Transverse colon (tissue), 4 donors: ENCODE data around the gene MYO7A. TPM values are rescaled to one million over a fixed set of nuclear protein-coding genes. Genes with fewer than 3 reads are reported as not detected.

Source experiments
- DNase-seq: peaks from one replicate; pipeline ENCODE4 v3.0.0-alpha.2; 2019
- H3K27ac ChIP-seq, 4 donors: fragments of 200-600 bp; sonication (generic); 2 replicates each; pipeline ENCODE4 v1.5.1; 2016 to 2018; ENCODE audit warnings: inconsistent platforms in 4 of 4
- H3K27me3 ChIP-seq: fragments of 200-600 bp; sonication (generic); 2 replicates; pipeline ENCODE4 v1.5.1; 2017; ENCODE audit warnings: inconsistent platforms
- H3K36me3 ChIP-seq, 4 donors: fragments of 200-600 bp; sonication (generic); 2 replicates each; pipeline ENCODE4 v1.5.1; 2017 to 2019; ENCODE audit warnings: inconsistent platforms in 4 of 4
- H3K4me1 ChIP-seq, 4 donors: fragments of 200-600 bp; sonication (generic); 2 replicates each; pipeline ENCODE4 v1.5.1; 2017 to 2020; ENCODE audit warnings: inconsistent platforms in 4 of 4
- H3K4me3 ChIP-seq, 4 donors: fragments of 200-600 bp; sonication (generic); 1 replicate in 1 of 4; 2 replicates in 3 of 4; pipeline versions ENCODE4 v1.5.1 to v1.6.1; 2017 to 2019; ENCODE audit warnings: inconsistent platforms in 4 of 4
- H3K9me3 ChIP-seq, 2 donors: fragments of 200-600 bp; sonication (generic); 2 replicates each; pipeline ENCODE4 v1.5.1; 2017 to 2019; ENCODE audit warnings: inconsistent platforms in 2 of 2
- EP300 ChIP-seq: sonication (generic); formaldehyde crosslinking; IDR thresholded peaks from one replicate; pipeline ENCODE4 v1.6.1; 2017; ENCODE audit warnings: antibody characterized with exemption, low read depth
- POLR2A ChIP-seq: fragments of 450-650 bp; IDR thresholded peaks from one replicate; pipeline ENCODE4 v1.6.1; 2016; ENCODE audit warnings: antibody characterized with exemption, mild to moderate bottlenecking, moderate library complexity
- POLR2AphosphoS5 ChIP-seq, 3 donors: sonication (generic); formaldehyde crosslinking; IDR thresholded peaks; one replicate each; pipeline ENCODE4 v1.6.1; 2016; ENCODE audit warnings: antibody characterized with exemption in 3 of 3
- WGBS, 2 donors: methylation state at CpG; one replicate each; pipeline ENCODE4 v1.1.5; 2018; ENCODE audit warnings: low coverage in 1 of 2; 5-methylcytosine and 5-hydroxymethylcytosine counted together
- in situ Hi-C, 4 donors: fragments of 200-750 bp; cut with MboI; loops; one replicate each; pipeline versions ENCODE4 v1.15.0 to v1.15.1; 2017; ENCODE audit warnings: low sequenced_read_pairs in 3 of 4, low pct_ligation_motif_present in 1 of 4, low pct_unique_long_range_greater_than_20kb in 1 of 4
- intact Hi-C: fragments of 100-400 bp; cut with DNase I; formaldehyde crosslinking; loops from one replicate; pipeline ENCODE4 v1.15.1; 2023; ENCODE audit warnings: low total_unique reads
- total RNA-seq, 4 donors: library from RNA; depleted of rRNA; stranded (reverse); fragments of >200 nt; gene quantifications; one replicate each; pipeline ENCODE4 v1.1.0, GENCODE V29; 2016
- TF ChIP-seq, protein P1 (sequence below), 5 experiments: fragments of 200-600 bp in 3 of 5; fragments of 450-650 bp in 2 of 5; sonication (generic) in 3 of 5; IDR thresholded peaks; 1 replicate in 2 of 5; 2 replicates in 3 of 5; pipeline ENCODE4 v1.5.1; 2016 to 2017; ENCODE audit warnings: antibody characterized with exemption in 5 of 5, inconsistent platforms in 3 of 5, mild to moderate bottlenecking in 2 of 5, moderate library complexity in 1 of 5

MYO7A gene
- total RNA-seq, 4 donors from 2014 or later = 4.6 to 11.2 (median 5.5) TPM

DNA sequence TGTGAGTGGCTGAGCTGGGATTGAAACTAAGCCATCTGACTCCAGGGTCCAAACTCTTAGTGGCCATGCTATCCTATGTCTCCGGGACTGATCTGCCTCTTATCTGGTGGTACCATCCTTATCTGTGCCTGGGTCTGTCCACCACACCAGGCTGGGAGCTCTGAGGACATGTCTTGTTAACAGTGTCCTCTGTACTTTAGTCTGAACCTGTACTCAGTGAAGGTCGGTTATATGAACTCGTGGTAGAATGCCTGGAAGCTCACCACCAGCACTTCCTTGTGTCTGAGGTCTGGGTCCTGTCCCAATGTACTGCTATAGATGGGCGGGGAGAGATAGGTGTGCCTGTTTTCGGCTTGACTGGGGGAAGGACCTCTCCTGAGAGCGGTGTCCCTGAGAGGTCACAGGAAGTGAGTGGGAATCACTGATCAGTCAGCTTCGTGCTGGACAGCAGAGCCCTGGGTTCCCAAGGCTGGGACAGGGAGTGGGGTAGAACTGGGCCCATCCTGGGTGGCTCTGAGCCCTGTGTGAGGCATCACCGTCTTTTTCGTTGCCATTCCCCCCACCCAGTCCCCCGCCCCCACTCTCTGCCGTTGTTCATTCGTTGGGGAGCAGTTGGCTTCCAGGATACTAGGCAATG lies 8.9 kb downstream of the MYO7A start:
- Histone ChIP-seq H3K4me1 (peaks cover 0 to 13% (median 0%) of the 10 kb centered on the region in 4 donors), H3K4me3 (no peak overlapping the region), H3K27me3 (peaks cover 9% of the 10 kb centered on the region), H3K9me3 (no peaks in the 10 kb centered on the region), H3K27ac (no peak overlapping the region), H3K36me3 (no peaks in the 10 kb centered on the region)
- in situ Hi-C loops (loop anchor here in 1 of 4 donors (10.0 kb wide), 1 partner anchor 48 kb away; no protein-coding TSS in a partner anchor), intact Hi-C loops (loop anchor here (10.0 kb wide), 1 partner anchor 418 kb away; no protein-coding TSS in a partner anchor)
- DNase-seq = no peak
- TF ChIP-seq EP300 = no peak
- TF ChIP-seq, protein P1, sequence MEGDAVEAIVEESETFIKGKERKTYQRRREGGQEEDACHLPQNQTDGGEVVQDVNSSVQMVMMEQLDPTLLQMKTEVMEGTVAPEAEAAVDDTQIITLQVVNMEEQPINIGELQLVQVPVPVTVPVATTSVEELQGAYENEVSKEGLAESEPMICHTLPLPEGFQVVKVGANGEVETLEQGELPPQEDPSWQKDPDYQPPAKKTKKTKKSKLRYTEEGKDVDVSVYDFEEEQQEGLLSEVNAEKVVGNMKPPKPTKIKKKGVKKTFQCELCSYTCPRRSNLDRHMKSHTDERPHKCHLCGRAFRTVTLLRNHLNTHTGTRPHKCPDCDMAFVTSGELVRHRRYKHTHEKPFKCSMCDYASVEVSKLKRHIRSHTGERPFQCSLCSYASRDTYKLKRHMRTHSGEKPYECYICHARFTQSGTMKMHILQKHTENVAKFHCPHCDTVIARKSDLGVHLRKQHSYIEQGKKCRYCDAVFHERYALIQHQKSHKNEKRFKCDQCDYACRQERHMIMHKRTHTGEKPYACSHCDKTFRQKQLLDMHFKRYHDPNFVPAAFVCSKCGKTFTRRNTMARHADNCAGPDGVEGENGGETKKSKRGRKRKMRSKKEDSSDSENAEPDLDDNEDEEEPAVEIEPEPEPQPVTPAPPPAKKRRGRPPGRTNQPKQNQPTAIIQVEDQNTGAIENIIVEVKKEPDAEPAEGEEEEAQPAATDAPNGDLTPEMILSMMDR (IDR thresholded peaks at IDR 0.05) = no peak
- WGBS, 2 donors = 61% methylated on average over 12 of the region's 12 CpGs; no CpG with 5 or more reads in 1 of the 2 donors

DNA sequence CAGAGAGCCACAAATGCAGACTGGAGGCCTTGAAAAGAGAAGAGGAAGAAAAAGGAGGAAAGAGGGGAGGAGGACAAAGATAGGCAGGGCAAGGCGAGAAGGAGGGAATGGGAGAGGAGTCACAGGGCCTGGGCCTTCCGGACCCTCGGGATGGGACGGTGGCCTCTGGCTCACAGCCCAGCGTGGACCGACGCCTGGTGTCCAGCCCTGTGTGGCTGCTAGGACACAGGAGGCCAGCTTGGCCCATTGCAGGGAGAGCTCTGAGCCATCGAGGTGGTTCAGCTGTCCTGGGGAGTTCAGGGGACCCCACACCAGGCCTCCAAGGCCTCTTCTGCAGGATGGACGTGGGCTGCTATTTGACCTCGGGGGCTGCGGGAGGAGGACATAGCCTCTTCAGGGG lies 9.4 kb downstream of the MYO7A start:
- H3K27ac ChIP-seq = no peak overlapping the region
- no peaks in the 10 kb centered on the region for H3K36me3 ChIP-seq
- peaks cover 0 to 13% (median 0%) of the 10 kb centered on the region in 4 donors for H3K4me1 ChIP-seq
- H3K9me3 ChIP-seq = no peaks in the 10 kb centered on the region
- no peak for DNase-seq
- TF ChIP-seq POLR2A (no peak), EP300 (no peak)
- WGBS, 2 donors = 86 to 87% methylated on average over 5 to 11 of the region's 11 CpGs
- intact Hi-C loops (loop anchor here (10.0 kb wide), 1 partner anchor 417 kb away; no protein-coding TSS in a partner anchor), in situ Hi-C loops (loop anchor here in 1 of 4 donors (10.0 kb wide), 1 partner anchor 47 kb away; no protein-coding TSS in a partner anchor)
- H3K27me3 ChIP-seq = peaks cover 9% of the 10 kb centered on the region
- no peak overlapping the region for H3K4me3 ChIP-seq

DNA sequence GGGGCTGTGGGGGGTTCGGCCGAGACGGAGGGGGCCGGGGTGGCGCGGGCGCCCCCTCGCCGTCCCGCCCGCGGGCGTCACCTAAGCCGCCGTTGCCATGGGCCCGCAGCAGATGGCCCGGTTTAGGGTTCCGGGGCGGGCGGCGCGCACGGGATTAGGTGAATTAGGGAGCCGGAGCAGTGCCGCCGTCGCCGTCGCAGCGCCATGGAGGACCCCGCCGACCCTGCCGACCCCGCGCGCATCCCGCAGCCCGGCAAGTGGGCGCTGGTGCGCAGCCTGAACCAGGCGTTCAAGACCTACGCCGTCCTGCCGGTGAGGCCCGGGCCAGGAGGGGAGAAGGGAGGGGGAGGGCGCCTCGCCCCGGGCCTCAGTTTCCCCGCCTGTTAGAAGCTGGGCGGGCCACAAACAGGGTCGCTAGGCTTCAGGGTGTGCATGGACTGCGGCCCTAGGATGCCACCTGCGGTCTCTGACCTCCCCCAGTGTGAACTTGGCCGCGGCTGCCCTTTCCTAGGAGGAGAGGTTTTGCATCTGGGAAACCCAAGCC lies 10.1 kb downstream of the MYO7A start:
- no peaks in the 10 kb centered on the region for H3K36me3 ChIP-seq
- in situ Hi-C loops = loop anchor here in 1 of 4 donors (10.0 kb wide), 1 partner anchor 47 kb away; no protein-coding TSS in a partner anchor
- TF ChIP-seq POLR2A = no peak
- TF ChIP-seq, protein P1 (IDR thresholded peaks at IDR 0.05) = no peak
- TF ChIP-seq EP300 = no peak
- TF ChIP-seq POLR2AphosphoS5 (IDR thresholded peaks at IDR 0.05) = no peak
- no peak overlapping the region for H3K4me3 ChIP-seq
- WGBS, 2 donors = 83% methylated on average over 45 of the region's 55 CpGs; no CpG with 5 or more reads in 1 of the 2 donors
- H3K9me3 ChIP-seq = no peaks in the 10 kb centered on the region
- peaks cover 9% of the 10 kb centered on the region for H3K27me3 ChIP-seq
- intact Hi-C loops = loop anchor here (10.0 kb wide), 1 partner anchor 417 kb away; no protein-coding TSS in a partner anchor
- peaks cover 0 to 13% (median 0%) of the 10 kb centered on the region in 4 donors for H3K4me1 ChIP-seq
- DNase-seq = no peak
- H3K27ac ChIP-seq = no peak overlapping the region

DNA sequence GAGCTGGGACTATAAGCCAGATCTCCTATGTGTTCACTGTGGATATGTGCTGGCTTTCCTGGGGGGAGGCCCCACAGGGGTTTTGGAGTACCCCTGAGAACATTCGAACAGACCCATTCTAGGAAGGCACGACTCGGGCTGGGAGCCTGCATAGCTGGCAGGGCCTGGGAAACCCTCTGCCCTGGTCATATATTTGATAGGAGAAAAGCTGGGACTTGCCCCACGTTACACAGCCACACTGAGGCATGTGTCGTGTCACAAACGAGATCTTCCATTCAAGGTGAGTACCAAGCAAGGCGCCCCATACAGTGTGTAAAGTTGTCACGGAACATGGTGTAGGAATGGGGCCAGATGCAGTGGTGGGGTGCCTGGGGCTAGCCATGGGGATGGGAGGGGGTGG lies 11.2 kb downstream of the MYO7A start:
- Histone ChIP-seq H3K36me3 (no peaks in the 10 kb centered on the region), H3K4me1 (peaks cover 0 to 13% (median 0%) of the 10 kb centered on the region in 4 donors), H3K9me3 (no peaks in the 10 kb centered on the region), H3K27me3 (peaks cover 9% of the 10 kb centered on the region), H3K27ac (no peak overlapping the region), H3K4me3 (no peak overlapping the region)
- in situ Hi-C loops = loop anchor here in 1 of 4 donors (10.0 kb wide), 1 partner anchor 46 kb away; no protein-coding TSS in a partner anchor
- no peak for DNase-seq
- whole genome bisulfite sequencing, 2 donors = 87 to 96% methylated on average over 3 to 8 of the region's 8 CpGs
- intact Hi-C loops = loop anchor here (10.0 kb wide), 1 partner anchor 416 kb away; no protein-coding TSS in a partner anchor
- TF ChIP-seq POLR2A (no peak), POLR2AphosphoS5 (IDR thresholded peaks at IDR 0.05) (no peak), EP300 (no peak)
- TF ChIP-seq, protein P1 (IDR thresholded peaks at IDR 0.05) = no peak
